ENCODE measurements around the gene ASB9. TPM values are rescaled to one million over a fixed set of nuclear protein-coding genes. Genes with fewer than 3 reads are reported as not detected.

The ASB9 gene
- polyA plus RNA-seq, 1 experiment: 0.53 TPM

GRCh38 chrX:15298780-15299179, 28.9 kb upstream of the ASB9 start:
- ChIA-PET CTCF (interaction anchor here (1.3 to 3.0 kb wide), 3 partner anchors 9 to 170 kb away, joined by 3 to 14 read pairs (median 4); no protein-coding TSS in a partner anchor), POLR2A (no interaction called here)
- Histone ChIP-seq H3K4me3 (ENCODE audit: low read depth, low read length) (no peak overlapping the region), H3K27me3 (ENCODE audit: control insufficient read depth, insufficient read depth, low read length) (no peaks in the 10 kb centered on the region), H3K36me3 (ENCODE audit: control insufficient read depth, insufficient read depth, low read length) (no peaks in the 10 kb centered on the region)
- DNase-seq (ENCODE audit: low read depth): no peak
- TF ChIP-seq CTCF (IDR thresholded peaks at IDR 0.05; ENCODE audit: insufficient read depth, low read depth, low read length): no peak

GRCh38 chrX:15298201-15298600, 28.3 kb upstream of the ASB9 start:
- no peaks in the 10 kb centered on the region for H3K36me3 ChIP-seq (ENCODE audit: control insufficient read depth, insufficient read depth, low read length)
- no peak for TF ChIP-seq CTCF (IDR thresholded peaks at IDR 0.05; ENCODE audit: insufficient read depth, low read depth, low read length)

GRCh38 chrX:15293451-15293850, 23.6 kb upstream of the ASB9 start:
- no peak for DNase-seq (ENCODE audit: low read depth)
- CTCF ChIA-PET: no interaction called here
- Histone ChIP-seq H3K36me3 (ENCODE audit: control insufficient read depth, insufficient read depth, low read length) (no peaks in the 10 kb centered on the region), H3K27me3 (ENCODE audit: control insufficient read depth, insufficient read depth, low read length) (no peaks in the 10 kb centered on the region), H3K4me3 (ENCODE audit: low read depth, low read length) (no peak overlapping the region)
- POLR2A ChIA-PET: no interaction called here
- no peak for TF ChIP-seq CTCF (IDR thresholded peaks at IDR 0.05; ENCODE audit: insufficient read depth, low read depth, low read length)

More at GRCh38 chrX:15298201-15298600, 28.3 kb upstream of the ASB9 start:
- H3K27me3 ChIP-seq (ENCODE audit: control insufficient read depth, insufficient read depth, low read length): no peaks in the 10 kb centered on the region
- H3K4me3 ChIP-seq (ENCODE audit: low read depth, low read length): no peak overlapping the region
- no peak for DNase-seq (ENCODE audit: low read depth)
- CTCF ChIA-PET: interaction anchor here (1.3 to 3.0 kb wide), 3 partner anchors 9 to 170 kb away, joined by 3 to 14 read pairs (median 4); no protein-coding TSS in a partner anchor
- POLR2A ChIA-PET: no interaction called here

GRCh38 chrX:15292861-15293260, 23.0 kb upstream of the ASB9 start:
- TF ChIP-seq CTCF (IDR thresholded peaks at IDR 0.05; ENCODE audit: insufficient read depth, low read depth, low read length): no peak
- H3K4me3 ChIP-seq (ENCODE audit: low read depth, low read length): no peak overlapping the region
- ChIA-PET CTCF (no interaction called here), POLR2A (no interaction called here)
- no peaks in the 10 kb centered on the region for H3K36me3 ChIP-seq (ENCODE audit: control insufficient read depth, insufficient read depth, low read length)
- no peak for DNase-seq (ENCODE audit: low read depth)
- no peaks in the 10 kb centered on the region for H3K27me3 ChIP-seq (ENCODE audit: control insufficient read depth, insufficient read depth, low read length)

GRCh38 chrX:15277604-15278003, 7.7 kb upstream of the ASB9 start:
- H3K36me3 ChIP-seq (ENCODE audit: control insufficient read depth, insufficient read depth, low read length): no peaks in the 10 kb centered on the region
- no peak for TF ChIP-seq CTCF (IDR thresholded peaks at IDR 0.05; ENCODE audit: insufficient read depth, low read depth, low read length)
- ChIA-PET CTCF (no interaction called here), POLR2A (no interaction called here)
- H3K4me3 ChIP-seq (ENCODE audit: low read depth, low read length): no peak overlapping the region
- H3K27me3 ChIP-seq (ENCODE audit: control insufficient read depth, insufficient read depth, low read length): no peaks in the 10 kb centered on the region
- no peak for DNase-seq (ENCODE audit: low read depth)

Measured in BJ (cell line).